Neutrophil (primary cell): ENCODE results near the gene BRCA1.
"Not testable (repeated sequence)": the region's sequence is repeated elsewhere in the genome, so short reads cannot be mapped to it uniquely, and the experiment has no call there.

ENCODE experiments used
- H3K27ac ChIP-seq: fragments of 200-600 bp; sonication (generic); 2 replicates; pipeline ENCODE4 v1.5.1; 2016; ENCODE audit warnings: mild to moderate bottlenecking, moderate library complexity
- H3K27me3 ChIP-seq: fragments of 200-600 bp; sonication (generic); 2 replicates; pipeline ENCODE4 v1.6.0; 2016; ENCODE audit warnings: mild to moderate bottlenecking
- H3K36me3 ChIP-seq: fragments of 200-600 bp; sonication (generic); 2 replicates; pipeline ENCODE4 v1.5.1; 2017
- H3K4me1 ChIP-seq, 2 experiments: fragments of 200-600 bp in 1 of 2; sonication (generic) in 1 of 2; 1 replicate in 1 of 2; 2 replicates in 1 of 2; pipeline versions ENCODE4 v1.5.1 to v1.6.1; 2013 to 2016; ENCODE audit warnings: low read depth in 1 of 2, low read length in 1 of 2, mild to moderate bottlenecking in 1 of 2, moderate library complexity in 1 of 2; ENCODE audit not compliant: control insufficient read depth in 1 of 2, insufficient read depth in 1 of 2
- H3K4me3 ChIP-seq, 2 experiments: fragments of 200-600 bp in 1 of 2; sonication (generic) in 1 of 2; 1 replicate in 1 of 2; 2 replicates in 1 of 2; pipeline ENCODE4 v1.5.1; 2013 to 2016; ENCODE audit warnings: low read depth in 1 of 2, low read length in 1 of 2, mild to moderate bottlenecking in 1 of 2, moderate library complexity in 1 of 2
- H3K9me3 ChIP-seq: fragments of 200-600 bp; sonication (generic); 2 replicates; pipeline ENCODE4 v1.5.1; 2016
- TF ChIP-seq, protein P1 (sequence below): fragments of 200-600 bp; sonication (generic); IDR thresholded peaks from 2 replicates; pipeline ENCODE4 v1.5.1; 2016; ENCODE audit warnings: antibody characterized with exemption

The BRCA1 gene

DNA sequence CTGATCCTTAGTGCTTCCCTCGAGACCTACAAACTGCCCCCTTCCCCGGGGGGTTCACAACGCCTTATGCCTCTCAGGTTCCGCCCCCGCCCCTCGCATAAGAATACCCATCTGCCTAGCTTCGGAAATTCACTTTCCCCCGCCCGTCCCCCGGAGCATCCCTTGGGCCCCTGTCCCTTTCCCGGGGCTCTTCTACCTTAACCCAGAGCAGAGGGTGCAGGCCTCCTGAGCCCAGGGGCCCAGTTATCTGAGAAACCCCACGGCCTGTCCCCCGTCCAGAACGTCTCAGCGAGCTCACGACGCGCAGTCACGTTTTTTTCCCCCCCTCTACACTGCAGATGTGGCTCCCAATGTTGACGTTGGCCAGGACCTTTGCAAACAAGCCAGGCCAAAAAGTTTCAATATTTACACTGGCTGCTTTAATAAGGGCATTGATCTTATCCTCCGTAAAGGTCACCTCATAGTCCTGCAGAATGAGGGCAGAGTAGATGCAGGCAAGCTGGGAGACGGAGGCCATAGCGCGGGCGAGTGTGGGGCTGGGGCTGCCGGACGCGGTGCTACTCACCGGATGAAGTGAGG is 44.5 kb upstream of the BRCA1 start:
- H3K4me3 ChIP-seq: peak overlapping the region; percentile 75 to 86
- TF ChIP-seq, protein P1, sequence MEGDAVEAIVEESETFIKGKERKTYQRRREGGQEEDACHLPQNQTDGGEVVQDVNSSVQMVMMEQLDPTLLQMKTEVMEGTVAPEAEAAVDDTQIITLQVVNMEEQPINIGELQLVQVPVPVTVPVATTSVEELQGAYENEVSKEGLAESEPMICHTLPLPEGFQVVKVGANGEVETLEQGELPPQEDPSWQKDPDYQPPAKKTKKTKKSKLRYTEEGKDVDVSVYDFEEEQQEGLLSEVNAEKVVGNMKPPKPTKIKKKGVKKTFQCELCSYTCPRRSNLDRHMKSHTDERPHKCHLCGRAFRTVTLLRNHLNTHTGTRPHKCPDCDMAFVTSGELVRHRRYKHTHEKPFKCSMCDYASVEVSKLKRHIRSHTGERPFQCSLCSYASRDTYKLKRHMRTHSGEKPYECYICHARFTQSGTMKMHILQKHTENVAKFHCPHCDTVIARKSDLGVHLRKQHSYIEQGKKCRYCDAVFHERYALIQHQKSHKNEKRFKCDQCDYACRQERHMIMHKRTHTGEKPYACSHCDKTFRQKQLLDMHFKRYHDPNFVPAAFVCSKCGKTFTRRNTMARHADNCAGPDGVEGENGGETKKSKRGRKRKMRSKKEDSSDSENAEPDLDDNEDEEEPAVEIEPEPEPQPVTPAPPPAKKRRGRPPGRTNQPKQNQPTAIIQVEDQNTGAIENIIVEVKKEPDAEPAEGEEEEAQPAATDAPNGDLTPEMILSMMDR: no peak
- peaks cover 41 to 44% of the 10 kb centered on the region in 2 experiments for H3K4me1 ChIP-seq
- no peaks in the 10 kb centered on the region for H3K9me3 ChIP-seq
- H3K27ac ChIP-seq: peak overlapping the region; percentile 95
- no peaks in the 10 kb centered on the region for H3K27me3 ChIP-seq
- H3K36me3 ChIP-seq: peaks cover 3% of the 10 kb centered on the region

DNA sequence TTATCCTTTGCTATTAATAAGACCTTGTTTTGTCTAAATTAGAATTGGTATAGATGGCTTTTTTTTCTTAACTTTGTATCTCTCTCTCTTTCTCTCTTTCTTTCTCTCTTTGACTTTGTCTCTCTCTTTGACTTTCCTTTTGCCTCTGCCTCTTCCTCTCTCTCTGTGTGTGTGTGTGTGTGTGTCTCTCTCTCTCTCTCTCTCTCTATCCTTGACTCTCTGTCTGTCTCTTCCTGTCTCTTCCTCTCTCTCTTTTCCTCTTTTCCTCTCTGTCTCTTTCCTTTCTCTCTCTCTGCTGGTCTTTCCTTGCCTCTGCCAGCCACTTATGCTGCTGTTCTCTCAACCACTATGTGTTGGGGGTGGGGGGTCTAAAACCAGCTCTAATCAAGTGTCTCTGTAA is 40.8 kb upstream of the BRCA1 start:
- H3K27ac ChIP-seq, H3K27me3 ChIP-seq, H3K4me3 ChIP-seq, H3K9me3 ChIP-seq: not testable (repeated sequence)
- peaks cover 18% of the 10 kb centered on the region in 2 experiments for H3K4me1 ChIP-seq
- H3K36me3 ChIP-seq: peaks cover 15% of the 10 kb centered on the region

DNA sequence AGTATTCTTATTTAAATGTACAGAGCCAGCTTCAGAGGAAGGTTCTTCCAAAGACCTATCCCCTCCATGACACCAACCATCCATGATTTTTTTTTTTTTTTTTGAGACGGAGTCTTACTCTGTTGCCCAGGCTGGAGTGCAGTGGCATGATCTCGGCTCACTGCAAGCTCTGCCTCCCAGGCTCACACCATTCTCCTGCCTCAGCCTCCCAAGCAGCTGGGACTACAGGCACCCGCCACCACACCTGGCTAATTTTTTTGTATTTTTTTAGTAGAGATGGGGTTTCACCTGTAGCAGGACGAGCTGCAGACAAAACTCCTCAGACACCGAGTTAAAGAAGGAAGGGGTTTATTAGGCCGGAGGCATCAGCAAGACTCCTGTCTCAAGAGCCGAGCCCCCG is 34.8 kb upstream of the BRCA1 start:
- H3K9me3 ChIP-seq, H3K27ac ChIP-seq, H3K4me1 ChIP-seq, H3K27me3 ChIP-seq, H3K4me3 ChIP-seq: not testable (repeated sequence)
- peaks cover 31% of the 10 kb centered on the region for H3K36me3 ChIP-seq

DNA sequence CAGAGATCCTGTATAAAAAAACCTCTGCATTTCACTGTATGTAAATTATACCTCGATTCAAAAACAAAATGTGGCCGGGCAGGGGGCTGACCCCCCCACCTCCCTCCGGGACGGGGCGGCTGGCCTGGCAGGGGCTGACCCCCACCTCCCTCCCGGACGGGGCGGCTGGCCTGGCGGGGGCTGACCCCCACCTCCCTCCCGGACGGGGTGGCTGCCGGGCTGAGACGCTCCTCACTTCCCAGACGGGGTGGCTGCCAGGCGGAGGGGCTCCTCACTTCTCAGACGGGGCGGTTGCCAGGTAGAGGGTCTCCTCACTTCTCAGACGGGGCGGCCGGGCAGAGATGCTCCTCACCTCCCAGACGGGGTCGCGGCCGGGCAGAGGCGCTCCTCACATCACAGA is 34.1 kb upstream of the BRCA1 start:
- H3K4me3 ChIP-seq, H3K27ac ChIP-seq, H3K9me3 ChIP-seq, H3K27me3 ChIP-seq, H3K4me1 ChIP-seq: not testable (repeated sequence)
- H3K36me3 ChIP-seq: peaks cover 27% of the 10 kb centered on the region

DNA sequence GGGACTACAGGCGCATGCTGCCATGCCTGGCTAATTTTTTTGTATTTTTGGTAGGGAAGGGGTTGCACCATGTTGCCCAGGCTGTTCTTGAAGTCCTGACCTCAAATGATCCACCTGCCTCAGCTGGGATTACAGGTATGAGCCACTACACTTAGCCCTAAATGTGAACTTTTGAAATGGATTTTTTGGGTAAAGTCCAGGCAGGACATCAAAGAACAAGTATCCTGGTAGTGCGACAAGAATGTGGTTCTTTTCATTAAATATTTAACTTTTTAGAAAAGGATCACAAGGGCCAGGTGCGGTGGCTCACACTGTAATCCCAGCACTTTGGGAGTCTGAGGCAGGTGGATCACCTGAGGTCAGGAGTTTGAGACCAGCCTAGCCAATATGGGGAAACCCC is 30.5 kb upstream of the BRCA1 start:
- H3K36me3 ChIP-seq: peaks cover 18% of the 10 kb centered on the region
- H3K9me3 ChIP-seq: no peaks in the 10 kb centered on the region
- no peaks in the 10 kb centered on the region for H3K4me1 ChIP-seq
- H3K27ac ChIP-seq: no peak overlapping the region
- no peaks in the 10 kb centered on the region for H3K27me3 ChIP-seq
- H3K4me3 ChIP-seq: no peak overlapping the region
- TF ChIP-seq, protein P1: no peak

DNA sequence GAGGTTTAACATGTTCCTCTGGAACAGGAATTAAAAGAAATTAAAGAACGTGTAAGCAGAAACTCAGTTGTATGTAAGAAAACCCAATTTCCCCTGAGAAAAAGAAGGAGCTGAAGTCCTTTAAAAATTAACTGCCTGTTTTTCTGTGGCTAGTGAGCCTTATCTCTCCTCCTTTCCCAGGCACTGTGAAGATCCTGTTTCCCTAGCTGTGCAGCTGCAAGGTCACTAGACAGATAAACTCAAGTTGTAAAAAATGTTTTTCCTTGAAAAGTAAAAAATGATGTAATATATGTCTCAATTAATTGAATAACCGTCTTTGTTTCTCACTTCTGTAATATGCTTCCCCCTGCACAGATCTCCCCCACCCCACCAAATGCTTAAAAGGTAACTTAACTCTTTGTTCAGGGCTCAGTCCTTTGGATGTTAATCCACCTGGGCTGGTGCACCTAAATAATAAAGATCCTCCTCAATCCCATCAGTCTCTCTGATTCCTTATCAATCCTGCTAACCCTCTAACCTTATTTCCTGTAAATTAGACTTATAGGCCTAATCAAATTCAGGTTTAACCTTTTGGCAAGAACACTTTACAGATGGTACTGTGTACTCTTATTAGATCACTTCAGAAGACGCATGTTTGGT is 28.2 kb upstream of the BRCA1 start:
- not testable (repeated sequence) for H3K27me3 ChIP-seq, H3K4me1 ChIP-seq, H3K9me3 ChIP-seq, H3K27ac ChIP-seq, H3K4me3 ChIP-seq
- peaks cover 11% of the 10 kb centered on the region for H3K36me3 ChIP-seq

DNA sequence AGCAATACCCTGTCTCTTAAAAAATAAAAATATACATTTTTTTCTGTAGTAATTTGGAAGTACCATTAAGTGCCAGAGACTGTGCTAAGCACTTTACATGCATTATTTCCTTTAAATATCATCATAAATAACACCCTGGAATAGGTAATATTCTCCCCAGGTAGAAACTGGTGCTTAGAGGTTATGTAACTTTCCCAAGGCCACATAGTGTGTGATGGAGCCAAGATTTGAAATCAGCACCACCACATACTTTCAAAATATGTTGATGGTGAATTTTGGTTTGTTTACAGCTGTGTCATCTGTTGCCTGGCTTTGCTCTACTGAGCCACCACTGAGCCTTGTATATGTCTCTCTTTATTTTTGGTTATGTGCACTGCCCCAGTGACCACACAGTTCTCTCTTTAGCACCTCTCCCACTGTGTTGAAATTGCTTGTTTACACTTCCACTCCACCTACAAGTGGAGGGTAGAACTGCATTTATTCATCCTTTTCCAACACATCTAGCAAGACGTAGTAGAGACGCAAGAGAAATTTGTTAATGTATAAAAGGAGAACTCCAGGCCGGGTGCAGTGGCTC is 26.8 kb upstream of the BRCA1 start:
- H3K27ac ChIP-seq: no peak overlapping the region
- TF ChIP-seq, protein P1: no peak
- no peaks in the 10 kb centered on the region for H3K4me1 ChIP-seq
- peaks cover 8% of the 10 kb centered on the region for H3K36me3 ChIP-seq
- H3K4me3 ChIP-seq: no peak overlapping the region
- no peaks in the 10 kb centered on the region for H3K9me3 ChIP-seq
- no peaks in the 10 kb centered on the region for H3K27me3 ChIP-seq
